DMS53 (cell line): Measurements from ENCODE around the gene PHKA2.
"Not testable (repeated sequence)": the region's sequence is repeated elsewhere in the genome, so short reads cannot be mapped to it uniquely, and the experiment has no call there.

Experiments
- DNase-seq: peaks from one replicate; lab custom pipeline; 2025; lab: John Stamatoyannopoulos, UW

The PHKA2 gene

DNA sequence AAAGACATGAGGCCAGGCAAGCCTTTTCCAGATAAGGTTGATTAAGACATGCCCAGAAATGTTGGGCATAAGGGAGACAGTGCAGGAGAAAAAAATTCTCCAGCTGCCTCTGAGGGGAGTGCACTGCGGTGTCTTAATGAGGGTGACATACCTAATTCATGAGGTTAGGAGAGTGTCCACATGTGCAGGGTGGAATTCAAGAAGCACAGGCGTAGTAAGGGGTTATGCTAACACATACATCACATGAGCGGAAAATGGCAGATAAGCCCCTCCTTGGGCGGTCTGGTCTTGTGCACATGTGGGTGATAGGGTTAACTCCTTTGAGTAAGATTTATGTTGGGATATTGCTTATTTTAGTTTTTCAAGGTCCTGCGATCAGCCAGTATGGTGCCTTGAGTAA is 122.4 kb downstream of the PHKA2 start:
- DNase-seq, result no peak

DNA sequence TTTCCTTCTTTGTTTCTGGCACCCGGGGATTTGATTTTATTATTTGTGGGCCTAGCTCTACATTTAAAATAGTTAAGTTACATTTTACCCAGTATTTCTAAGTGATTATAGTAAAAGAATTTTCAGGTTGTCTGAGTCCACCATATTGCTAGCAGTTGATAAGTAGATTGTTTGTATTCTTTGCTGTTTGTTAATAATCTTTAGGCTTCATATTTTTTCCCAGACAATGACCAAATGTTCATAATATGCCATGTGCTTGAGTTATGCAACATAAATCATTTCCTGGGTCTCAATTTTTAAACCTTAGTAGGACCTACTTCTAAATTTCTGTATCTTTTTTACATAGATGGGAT is 127.3 kb downstream of the PHKA2 start:
- DNase-seq, result no peak

DNA sequence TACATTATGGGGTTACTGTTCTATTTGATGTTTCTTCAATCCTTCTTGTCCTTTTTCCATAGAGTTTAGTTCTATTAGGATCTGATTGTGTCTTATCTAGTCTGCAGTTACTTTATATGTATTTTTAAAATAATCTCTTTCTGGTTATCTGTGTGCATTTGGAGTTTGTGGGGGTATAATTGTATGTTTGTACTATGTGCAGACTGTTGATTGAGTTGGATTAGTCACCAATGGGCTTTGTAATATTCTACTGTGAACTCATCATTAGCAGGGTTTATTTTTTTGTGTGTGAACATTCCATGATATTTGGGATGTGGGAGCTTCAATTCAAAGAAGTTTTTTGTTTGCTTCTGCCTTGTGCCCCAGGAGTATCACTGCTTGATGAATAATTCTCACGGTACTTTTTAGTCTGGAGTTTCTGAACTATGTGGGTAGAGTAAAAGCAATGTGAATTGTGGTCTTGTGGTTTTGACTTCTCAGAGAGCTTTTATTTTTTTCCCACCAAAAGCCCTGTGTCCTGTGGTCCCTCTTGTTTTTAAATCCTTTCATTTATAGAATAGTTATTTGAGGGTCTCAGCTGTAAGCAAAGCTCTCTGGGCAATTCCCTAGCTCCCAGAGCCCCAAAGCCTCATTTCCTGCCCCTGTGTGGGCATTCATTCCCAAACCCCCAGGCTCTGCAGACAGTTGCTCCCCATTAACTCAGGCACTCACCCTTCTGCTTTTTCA is 127.8 kb downstream of the PHKA2 start:
- DNase-seq, result no peak

DNA sequence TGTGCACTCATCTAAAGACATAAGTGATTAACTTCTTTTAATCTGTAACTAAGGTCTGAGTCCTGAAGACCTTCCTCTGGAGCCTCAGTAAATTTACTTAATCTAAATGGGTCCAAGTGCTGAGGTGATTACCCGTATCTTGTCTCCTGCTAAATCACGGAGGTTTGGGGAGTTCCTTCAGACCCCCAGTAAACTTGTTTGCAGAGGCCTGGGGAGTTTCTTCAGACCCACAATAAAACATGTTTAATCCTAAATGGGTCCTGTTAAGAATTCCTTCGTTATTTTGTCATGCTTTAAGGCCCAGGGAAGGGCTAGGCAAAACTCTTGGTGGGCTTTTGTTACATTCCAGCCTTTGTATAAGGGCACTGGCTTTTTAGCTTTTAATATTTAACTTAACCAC is 136.0 kb downstream of the PHKA2 start:
- not testable (repeated sequence) for DNase-seq
